ENCODE results near the gene CEP112.

DNA sequence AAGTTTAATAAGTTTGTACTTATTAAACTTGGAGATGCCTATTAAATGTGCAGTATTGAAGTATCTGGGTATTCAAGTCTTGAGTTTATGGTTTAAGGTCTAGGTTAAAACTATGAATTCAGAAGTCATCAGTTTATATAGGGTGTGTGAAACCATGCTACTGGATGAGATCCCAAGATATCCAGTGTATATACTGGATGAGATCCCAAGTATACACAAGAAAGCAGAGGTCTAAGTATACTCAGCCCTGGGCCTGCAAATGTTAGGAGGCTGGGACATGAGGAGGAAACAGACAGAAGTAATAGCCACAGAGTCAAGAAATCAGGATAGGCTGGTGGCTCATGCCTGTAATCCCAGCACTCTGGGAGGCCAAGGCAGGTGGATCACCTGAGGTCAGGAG lies 436.1 kb downstream of the CEP112 start:
- no peak for TF ChIP-seq SMC3 (IDR thresholded peaks at IDR 0.05; ENCODE audit: low read depth, low read length)
- TF ChIP-seq RAD21 (IDR thresholded peaks at IDR 0.05; ENCODE audit: low read length), result no peak
- no peak for TF ChIP-seq CTCF (conservative IDR thresholded peaks at IDR 0.05; ENCODE audit: low read depth, low read length)
- TF ChIP-seq RFX5 (IDR thresholded peaks at IDR 0.05; ENCODE audit: low read depth, low read length), result no peak
- TF ChIP-seq POLR2A (IDR thresholded peaks at IDR 0.05; ENCODE audit: low read depth, low read length), result no peak
- TF ChIP-seq RCOR1 (IDR thresholded peaks at IDR 0.05; ENCODE audit: insufficient replicate concordance, low read length), result no peak

Data from IMR-90 (cell line).